NCI-H2196 (cell line): Measurements from ENCODE around the gene IGSF1.

ENCODE experiments used
- DNase-seq: peaks from one replicate; lab custom pipeline; 2025; ENCODE audit not compliant: unreplicated experiment; lab: John Stamatoyannopoulos, UW

Gene IGSF1, protein sequence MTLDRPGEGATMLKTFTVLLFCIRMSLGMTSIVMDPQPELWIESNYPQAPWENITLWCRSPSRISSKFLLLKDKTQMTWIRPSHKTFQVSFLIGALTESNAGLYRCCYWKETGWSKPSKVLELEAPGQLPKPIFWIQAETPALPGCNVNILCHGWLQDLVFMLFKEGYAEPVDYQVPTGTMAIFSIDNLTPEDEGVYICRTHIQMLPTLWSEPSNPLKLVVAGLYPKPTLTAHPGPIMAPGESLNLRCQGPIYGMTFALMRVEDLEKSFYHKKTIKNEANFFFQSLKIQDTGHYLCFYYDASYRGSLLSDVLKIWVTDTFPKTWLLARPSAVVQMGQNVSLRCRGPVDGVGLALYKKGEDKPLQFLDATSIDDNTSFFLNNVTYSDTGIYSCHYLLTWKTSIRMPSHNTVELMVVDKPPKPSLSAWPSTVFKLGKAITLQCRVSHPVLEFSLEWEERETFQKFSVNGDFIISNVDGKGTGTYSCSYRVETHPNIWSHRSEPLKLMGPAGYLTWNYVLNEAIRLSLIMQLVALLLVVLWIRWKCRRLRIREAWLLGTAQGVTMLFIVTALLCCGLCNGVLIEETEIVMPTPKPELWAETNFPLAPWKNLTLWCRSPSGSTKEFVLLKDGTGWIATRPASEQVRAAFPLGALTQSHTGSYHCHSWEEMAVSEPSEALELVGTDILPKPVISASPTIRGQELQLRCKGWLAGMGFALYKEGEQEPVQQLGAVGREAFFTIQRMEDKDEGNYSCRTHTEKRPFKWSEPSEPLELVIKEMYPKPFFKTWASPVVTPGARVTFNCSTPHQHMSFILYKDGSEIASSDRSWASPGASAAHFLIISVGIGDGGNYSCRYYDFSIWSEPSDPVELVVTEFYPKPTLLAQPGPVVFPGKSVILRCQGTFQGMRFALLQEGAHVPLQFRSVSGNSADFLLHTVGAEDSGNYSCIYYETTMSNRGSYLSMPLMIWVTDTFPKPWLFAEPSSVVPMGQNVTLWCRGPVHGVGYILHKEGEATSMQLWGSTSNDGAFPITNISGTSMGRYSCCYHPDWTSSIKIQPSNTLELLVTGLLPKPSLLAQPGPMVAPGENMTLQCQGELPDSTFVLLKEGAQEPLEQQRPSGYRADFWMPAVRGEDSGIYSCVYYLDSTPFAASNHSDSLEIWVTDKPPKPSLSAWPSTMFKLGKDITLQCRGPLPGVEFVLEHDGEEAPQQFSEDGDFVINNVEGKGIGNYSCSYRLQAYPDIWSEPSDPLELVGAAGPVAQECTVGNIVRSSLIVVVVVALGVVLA (N-terminal part only)

GRCh38 chrX:131288738-131289511, at the start of gene IGSF1:
IGSF1 (minus strand) TSS chrX:131289306; CDS start chrX:131286674, 2,632 bp downstream.
- no peak for DNase-seq

- DNase-seq, result no peak
Observed at GRCh38 chrX:131332331-131332730, 43.2 kb upstream of the IGSF1 start.

GRCh38 chrX:131331152-131331551, 42.0 kb upstream of the IGSF1 start:
- DNase-seq, result no peak

DNA sequence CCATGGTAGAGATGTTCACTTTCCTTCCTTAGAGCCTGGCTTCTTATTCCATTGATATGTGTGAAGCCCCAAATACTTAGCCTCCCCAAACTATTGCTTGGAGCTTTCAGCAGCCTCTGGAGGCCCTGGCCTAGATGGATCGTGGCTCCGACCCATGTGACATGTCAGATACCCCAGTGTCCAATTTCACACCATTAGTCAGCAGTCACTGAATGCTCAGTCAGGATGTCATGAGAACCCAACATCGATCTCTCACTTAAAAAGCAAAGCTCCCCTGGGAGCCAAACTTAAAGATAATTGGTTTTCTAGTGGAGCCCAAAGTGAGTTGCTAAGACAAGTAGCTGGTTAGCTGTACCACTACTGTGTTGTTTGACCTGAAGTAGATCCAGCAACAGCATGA, 41.6 kb upstream of the IGSF1 start:
- no peak for DNase-seq

DNA sequence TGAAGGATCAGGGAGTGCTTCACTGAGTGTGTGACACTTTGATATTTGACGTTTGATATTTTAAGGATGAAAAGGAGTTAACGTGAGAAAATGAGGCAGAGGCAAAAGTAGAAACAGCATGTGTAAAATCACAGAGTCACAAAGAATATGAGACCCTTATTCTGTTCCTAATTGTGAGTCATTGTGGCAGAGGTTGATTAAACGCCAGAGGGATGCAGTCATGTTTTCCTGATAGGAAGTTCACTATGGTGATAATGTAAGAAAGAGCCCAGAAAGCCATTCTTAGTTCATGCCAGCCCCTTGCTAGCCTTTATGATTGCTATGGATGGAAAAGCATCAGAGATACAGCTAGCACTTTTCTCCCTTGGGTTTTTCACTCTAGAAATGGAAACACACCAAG, 33.5 kb upstream of the IGSF1 start:
- DNase-seq, result no peak

DNA sequence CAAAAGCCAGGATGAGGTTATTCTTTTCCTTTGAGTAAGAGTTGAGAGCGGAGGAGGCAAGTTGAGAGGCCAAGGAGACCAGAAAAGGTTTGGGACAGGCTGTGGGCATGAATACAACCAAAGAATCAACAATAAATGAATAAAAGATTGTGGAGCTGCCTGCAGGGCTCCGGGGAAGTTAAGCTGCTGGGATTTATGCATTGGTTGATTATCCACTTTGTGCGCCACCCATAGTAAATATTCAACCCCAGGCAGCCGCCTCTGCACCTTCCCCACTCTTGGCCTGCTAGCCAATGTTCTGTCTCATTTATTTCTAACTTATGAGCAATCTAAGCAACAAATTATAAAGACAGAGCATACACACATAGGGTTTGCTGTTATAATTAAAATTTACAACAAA, 28.2 kb upstream of the IGSF1 start:
- DNase-seq, result no peak

GRCh38 chrX:131316260-131316659, 27.2 kb upstream of the IGSF1 start:
- no peak for DNase-seq

- DNase-seq, result no peak
Observed at GRCh38 chrX:131308980-131309379, 19.9 kb upstream of the IGSF1 start.

GRCh38 chrX:131306601-131307000, 17.5 kb upstream of the IGSF1 start:
- no peak for DNase-seq

DNA sequence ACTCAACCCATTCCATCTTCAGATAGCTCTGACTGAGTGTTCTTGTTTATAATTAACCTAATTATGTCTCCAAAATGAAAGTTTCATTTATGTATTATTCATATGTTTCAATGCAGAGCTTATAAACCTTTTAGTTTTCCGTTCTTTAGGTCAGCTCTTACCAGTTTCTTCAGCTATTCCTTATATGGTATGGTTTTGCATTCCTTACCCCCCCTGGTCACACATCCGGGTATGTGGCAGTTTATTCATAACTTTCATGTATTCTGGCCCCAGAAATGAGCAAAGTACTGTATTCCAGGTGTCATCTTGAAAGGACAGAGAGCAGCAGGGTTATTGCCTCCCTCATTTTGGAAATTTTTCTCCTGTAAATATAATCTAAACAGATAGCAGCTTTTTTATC, 16.8 kb upstream of the IGSF1 start:
- no peak for DNase-seq

- no peak for DNase-seq
Observed at GRCh38 chrX:131302701-131303100, 13.6 kb upstream of the IGSF1 start.

DNA sequence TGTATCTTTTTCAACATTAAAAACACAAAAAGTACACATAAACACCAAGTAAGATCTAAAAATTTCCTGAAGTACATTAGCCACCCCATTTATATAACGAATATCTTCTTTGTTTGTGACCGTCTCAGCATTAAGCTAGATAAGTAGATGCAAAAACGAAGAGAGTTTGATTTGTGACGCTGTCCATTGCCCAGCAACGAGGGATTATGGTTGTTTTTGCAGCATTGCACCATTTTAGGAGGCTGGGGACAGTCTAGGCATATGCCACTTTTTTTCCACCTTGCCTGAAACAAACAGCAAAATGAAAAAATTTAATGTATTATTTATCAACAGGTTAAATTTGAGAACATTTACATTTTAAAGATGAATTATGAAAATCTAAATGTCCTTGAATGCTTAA, 12.0 kb upstream of the IGSF1 start:
- DNase-seq, result no peak

DNA sequence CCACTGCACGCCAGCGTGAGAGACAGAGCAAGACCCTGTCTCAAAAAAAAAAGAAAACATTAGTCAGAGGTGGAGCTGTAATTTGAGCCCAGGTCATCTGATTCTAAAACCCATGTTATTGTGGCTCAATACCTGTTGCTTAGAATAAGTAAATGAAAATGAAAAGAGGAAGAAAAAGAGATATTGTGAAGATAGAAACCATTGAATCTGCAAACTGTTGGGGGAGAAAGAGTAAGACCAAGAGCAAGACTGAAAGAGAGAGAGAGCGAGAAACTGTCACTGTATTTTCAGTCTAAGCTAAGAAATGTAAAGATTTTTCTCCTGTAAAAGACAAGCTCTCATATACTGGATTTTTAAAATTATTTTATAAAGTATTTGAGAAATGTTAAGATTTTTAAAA, 9.7 kb upstream of the IGSF1 start:
- no peak for DNase-seq

DNA sequence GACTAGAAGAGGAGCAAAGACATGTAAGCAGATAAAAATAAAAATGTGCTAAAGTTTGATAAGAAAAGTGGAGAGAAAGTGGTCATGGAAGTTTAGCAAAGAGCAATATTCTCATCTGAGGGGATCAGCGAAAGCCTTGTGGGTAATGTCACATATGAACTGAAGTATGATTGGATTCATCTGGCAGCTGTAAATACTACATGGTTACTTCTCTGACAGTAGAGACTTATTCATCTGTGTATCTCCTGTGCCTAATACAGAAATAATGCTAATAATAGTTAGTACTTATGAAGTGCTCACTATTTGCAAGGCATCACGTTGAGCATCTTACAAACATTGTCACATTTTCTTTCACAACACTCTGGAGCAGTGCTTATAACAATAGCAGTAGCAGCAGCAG, 8.9 kb upstream of the IGSF1 start:
- no peak for DNase-seq

DNA sequence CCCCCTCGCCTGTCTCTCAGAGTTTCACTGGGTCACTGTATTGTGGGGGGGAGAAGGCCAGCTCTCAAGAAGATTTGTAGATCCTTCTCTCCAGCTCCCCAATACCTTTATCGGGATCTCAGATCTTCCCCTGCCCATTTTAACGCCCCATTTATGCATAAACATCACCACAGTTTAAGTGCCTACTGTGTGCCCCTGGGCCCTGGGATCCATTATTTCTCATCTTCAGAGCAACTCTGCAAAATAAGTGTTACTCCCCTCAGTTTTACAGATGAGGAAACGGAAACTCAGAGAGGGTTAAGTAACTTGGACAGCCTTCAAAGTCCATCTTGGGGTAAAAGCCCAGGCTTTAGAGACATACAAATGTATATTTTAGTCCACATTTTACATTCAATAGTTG, 421 bp upstream of the IGSF1 start:
- DNase-seq, result no peak

GRCh38 chrX:131288188-131288587, 918 bp downstream of the IGSF1 start:
- no peak for DNase-seq

DNA sequence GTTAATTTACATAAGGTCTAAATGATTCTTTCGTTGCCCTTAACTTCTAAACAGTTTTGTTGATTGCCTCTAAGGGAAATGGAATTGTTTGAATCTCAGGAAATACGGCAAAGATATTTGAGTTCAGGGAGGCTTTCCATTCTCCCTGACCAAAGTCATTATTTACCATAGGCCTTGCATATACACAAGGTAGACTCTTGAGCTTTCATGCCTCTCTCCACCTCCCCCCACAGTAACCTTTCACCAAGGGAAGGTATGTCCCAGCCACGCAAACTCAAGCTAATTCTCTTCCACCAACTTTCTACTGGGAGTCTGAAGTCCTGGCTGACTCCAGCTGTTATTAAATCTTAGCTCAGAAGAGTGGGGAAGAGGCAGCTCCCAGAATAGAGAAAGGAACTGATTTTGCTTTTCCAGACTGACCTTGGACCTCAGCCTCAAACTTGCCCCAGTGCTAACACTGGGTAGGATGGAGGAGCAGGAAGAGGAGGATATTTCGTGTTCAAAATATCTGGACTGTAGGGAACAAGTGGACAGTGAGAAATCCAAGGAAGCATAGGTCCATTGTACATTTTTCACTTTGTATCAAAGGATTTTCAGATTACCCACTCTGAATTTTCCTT, 1.4 kb downstream of the IGSF1 start:
- DNase-seq, result no peak

DNA sequence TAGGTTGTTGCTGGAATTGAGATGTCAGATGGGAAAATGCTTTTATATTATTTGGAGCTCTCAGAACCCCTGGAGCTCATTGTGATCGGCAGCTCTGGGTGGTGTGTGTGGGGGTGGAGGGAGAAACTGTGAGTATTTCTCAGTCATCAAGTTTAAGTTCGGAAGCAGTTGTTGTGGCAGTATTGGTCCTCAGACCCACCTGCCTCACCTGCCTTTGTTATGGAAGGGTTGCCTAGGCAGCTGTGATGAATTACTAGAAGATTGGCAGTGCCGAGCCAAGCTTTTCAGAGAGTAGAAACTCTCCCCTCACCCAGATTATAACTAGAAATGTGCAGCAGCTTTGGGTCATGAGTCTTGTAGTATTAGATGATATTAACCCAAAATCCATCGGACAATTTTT, 9.5 kb downstream of the IGSF1 start:
- no peak for DNase-seq

GRCh38 chrX:131279197-131279596, 9.9 kb downstream of the IGSF1 start:
- DNase-seq, result no peak

DNA sequence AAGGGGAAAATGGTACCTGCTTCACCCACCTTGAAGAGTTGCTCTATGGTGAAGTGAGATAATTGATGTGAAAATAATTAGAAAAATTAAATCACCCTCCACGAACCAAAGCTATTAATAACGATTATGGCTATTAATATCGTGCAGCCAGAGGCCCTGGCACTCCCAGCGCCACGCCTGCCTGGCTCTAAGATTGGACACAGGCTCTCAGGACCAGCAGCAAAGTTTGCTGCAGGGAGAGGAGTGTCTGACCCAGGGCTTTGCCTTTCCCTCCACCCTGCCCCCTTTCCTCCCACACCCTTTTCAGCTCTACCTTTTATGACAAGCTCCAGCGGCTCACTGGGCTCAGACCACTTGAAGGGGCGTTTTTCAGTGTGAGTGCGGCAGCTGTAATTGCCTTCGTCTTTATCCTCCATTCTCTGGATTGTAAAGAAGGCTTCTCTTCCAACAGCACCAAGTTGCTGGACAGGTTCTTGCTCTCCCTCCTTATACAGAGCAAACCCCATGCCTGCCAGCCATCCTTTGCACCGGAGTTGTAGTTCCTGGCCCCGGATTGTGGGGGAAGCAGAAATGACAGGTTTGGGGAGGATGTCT, 11.5 kb downstream of the IGSF1 start:
- DNase-seq, result no peak
